ENCODE data around the gene TBC1D22A. TPM values are rescaled to one million over a fixed set of nuclear protein-coding genes. Genes with fewer than 3 reads are reported as not detected.

Gene TBC1D22A
- total and polyA plus RNA-seq, 2 donors from 2014 or later = 24.6 to 39.4 TPM

- peaks cover 0 to 2% (median 0%) of the 10 kb centered on the region in 3 donors for H3K4me1 ChIP-seq (ENCODE audit: control insufficient read depth in 2 of 3, insufficient read depth in 2 of 3, low read depth in 1 of 3, low read length in 3 of 3)
- no peak for FAIRE-seq
- H3K27ac ChIP-seq (ENCODE audit: low read depth in 2 of 2, low read length in 2 of 2) = no peak overlapping the region
- peaks cover 0 to 7% (median 4%) of the 10 kb centered on the region in 3 donors for H3K36me3 ChIP-seq (ENCODE audit: control insufficient read depth in 2 of 3, insufficient read depth in 3 of 3, low read length in 3 of 3)
- H3K9ac ChIP-seq (ENCODE audit: low read length in 3 of 3) = no peak overlapping the region
- no peaks in the 10 kb centered on the region for H3K27me3 ChIP-seq (ENCODE audit: control insufficient read depth, insufficient read depth, low read length)
- no peak overlapping the region for H3K4me3 ChIP-seq (ENCODE audit: low read length in 3 of 3)
- no peak for DNase-seq
- intact Hi-C loops (cut with DNase I) = no loop called here
- H3K9me3 ChIP-seq (ENCODE audit: control insufficient read depth in 2 of 3, insufficient read depth in 1 of 3, low read length in 3 of 3) = no peaks in the 10 kb centered on the region
- TF ChIP-seq CTCF (IDR thresholded peaks at IDR 0.05; ENCODE audit: borderline replicate concordance, extremely low read depth, insufficient read depth) = no peak
Observed at GRCh38 chr22:47155912-47156311, 393.5 kb downstream of the TBC1D22A start.

GRCh38 chr22:47156352-47157092 lies 394.1 kb downstream of the TBC1D22A start:
- DNase-seq = no peak
- FAIRE-seq = no peak
- Histone ChIP-seq H3K4me3 (ENCODE audit: low read length in 3 of 3) (no peak overlapping the region), H3K9ac (ENCODE audit: low read length in 3 of 3) (no peak overlapping the region), H3K9me3 (ENCODE audit: control insufficient read depth in 2 of 3, insufficient read depth in 1 of 3, low read length in 3 of 3) (no peaks in the 10 kb centered on the region), H3K4me1 (ENCODE audit: control insufficient read depth in 2 of 3, insufficient read depth in 2 of 3, low read depth in 1 of 3, low read length in 3 of 3) (peaks cover 0 to 2% (median 0%) of the 10 kb centered on the region in 3 donors), H3K27ac (ENCODE audit: low read depth in 2 of 2, low read length in 2 of 2) (no peak overlapping the region), H3K27me3 (ENCODE audit: control insufficient read depth, insufficient read depth, low read length) (no peaks in the 10 kb centered on the region), H3K36me3 (ENCODE audit: control insufficient read depth in 2 of 3, insufficient read depth in 3 of 3, low read length in 3 of 3) (peaks cover 0 to 7% (median 4%) of the 10 kb centered on the region in 3 donors)
- intact Hi-C loops (cut with DNase I) = no loop called here
- no peak for TF ChIP-seq CTCF (IDR thresholded peaks at IDR 0.05; ENCODE audit: borderline replicate concordance, extremely low read depth, insufficient read depth)

- no peak overlapping the region for H3K9ac ChIP-seq (ENCODE audit: low read length in 3 of 3)
- FAIRE-seq (no peak), DNase-seq (no peak)
- H3K36me3 ChIP-seq (ENCODE audit: control insufficient read depth in 2 of 3, insufficient read depth in 3 of 3, low read length in 3 of 3) = peaks cover 0 to 7% (median 4%) of the 10 kb centered on the region in 3 donors
- H3K4me1 ChIP-seq (ENCODE audit: control insufficient read depth in 2 of 3, insufficient read depth in 2 of 3, low read depth in 1 of 3, low read length in 3 of 3) = peaks cover 0 to 2% (median 0%) of the 10 kb centered on the region in 3 donors
- H3K4me3 ChIP-seq (ENCODE audit: low read length in 3 of 3) = no peak overlapping the region
- intact Hi-C loops (cut with DNase I) = no loop called here
- no peak for TF ChIP-seq CTCF (IDR thresholded peaks at IDR 0.05; ENCODE audit: borderline replicate concordance, extremely low read depth, insufficient read depth)
- no peaks in the 10 kb centered on the region for H3K27me3 ChIP-seq (ENCODE audit: control insufficient read depth, insufficient read depth, low read length)
- no peak overlapping the region for H3K27ac ChIP-seq (ENCODE audit: low read depth in 2 of 2, low read length in 2 of 2)
- no peaks in the 10 kb centered on the region for H3K9me3 ChIP-seq (ENCODE audit: control insufficient read depth in 2 of 3, insufficient read depth in 1 of 3, low read length in 3 of 3)
Observed at GRCh38 chr22:47157093-47157420, 394.6 kb downstream of the TBC1D22A start.
